NOMO-1 (cell line): ENCODE results near the gene ATP6V0E2.

Experiments
- DNase-seq, 2 experiments: peaks; one replicate each; lab custom pipeline; 2025; ENCODE audit not compliant: unreplicated experiment in 2 of 2; lab: John Stamatoyannopoulos, UW

ATP6V0E2 gene

DNA sequence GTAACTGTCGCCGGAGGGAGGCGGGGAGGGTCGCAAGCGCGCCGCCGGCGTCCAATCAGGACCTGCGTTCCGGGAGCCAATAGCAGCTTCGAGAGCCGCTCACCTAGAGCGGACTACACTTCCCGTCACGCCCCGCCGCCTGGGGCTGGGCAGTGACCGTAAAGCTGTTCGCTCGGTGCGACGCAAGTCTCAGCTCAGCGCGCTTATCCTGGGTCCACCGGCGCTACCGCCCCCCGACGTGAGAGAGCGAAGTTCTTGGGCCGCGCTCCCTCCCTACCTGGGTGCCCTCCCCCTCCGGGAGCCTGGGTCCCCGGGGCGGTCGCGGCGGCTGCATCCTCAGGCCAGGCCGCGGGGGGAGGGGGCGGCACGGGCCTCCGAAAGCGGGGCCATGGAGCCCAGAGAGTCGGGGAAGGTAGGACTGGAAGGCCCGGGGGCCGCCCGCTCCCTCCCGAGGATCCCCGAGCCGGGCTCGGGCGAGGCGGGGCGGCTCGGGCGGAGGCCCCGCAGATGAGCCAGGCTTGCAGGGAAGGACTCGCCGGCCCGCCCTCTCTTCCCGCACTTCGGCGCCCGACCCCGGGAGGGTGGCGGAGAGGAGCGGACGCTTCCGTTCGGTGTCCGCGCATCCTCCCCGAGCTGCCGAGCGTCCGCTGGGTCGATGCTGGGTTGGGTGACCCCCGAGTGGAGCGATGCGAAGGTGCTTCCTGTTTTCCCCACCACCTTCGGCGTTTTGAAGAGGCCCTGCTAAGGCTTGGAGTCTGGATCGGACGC is 35.4 kb upstream of the ATP6V0E2 start, which contains the start of gene ZNF862:
TSS of gene ZNF862 (plus strand) at position 152 of the 768 bp plus-strand sequence. CDS start at position 389, 237 bp downstream.
- DNase-seq, result peak; percentile 85 to 89

DNA sequence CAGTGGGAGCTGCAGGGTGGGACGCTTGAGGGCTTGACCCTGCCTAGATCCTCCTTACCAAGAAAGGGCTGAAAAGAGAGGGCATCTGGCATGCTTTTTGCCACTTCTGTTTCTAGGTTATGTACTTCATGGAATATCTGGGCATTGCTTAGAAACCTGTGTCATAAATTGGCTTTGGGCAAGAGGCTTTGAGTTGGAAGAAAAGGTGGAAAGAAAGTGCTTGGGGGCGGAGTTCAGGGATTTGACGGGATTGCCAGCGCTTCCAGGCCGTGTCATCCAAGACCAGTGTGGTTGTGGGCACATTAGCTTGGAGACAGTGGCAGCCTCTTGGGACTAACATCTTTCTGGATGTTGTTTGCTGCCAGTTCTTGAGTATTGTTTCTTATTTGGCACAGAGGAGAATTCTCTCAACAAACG is 34.8 kb upstream of the ATP6V0E2 start:
- DNase-seq, result no peak

DNA sequence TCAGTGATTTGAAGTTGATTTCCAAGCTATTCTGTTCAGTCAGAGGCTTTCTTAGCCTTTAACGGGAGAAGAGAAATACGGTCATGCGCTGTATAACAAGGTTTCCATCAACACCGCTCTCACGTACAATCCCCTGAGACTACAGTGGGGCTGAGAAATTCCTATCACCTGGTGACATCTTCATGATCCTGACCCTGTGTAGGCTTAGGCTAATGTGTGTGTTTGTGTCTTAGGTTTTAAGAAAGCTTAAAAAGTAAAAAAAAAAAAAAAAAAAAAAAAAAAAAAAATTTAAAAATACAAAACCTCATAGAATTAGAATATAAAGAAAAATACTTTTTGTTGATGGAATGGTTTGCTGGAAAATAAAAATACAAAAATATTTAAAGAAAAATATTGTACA is 33.8 kb upstream of the ATP6V0E2 start:
- DNase-seq, result no peak

DNA sequence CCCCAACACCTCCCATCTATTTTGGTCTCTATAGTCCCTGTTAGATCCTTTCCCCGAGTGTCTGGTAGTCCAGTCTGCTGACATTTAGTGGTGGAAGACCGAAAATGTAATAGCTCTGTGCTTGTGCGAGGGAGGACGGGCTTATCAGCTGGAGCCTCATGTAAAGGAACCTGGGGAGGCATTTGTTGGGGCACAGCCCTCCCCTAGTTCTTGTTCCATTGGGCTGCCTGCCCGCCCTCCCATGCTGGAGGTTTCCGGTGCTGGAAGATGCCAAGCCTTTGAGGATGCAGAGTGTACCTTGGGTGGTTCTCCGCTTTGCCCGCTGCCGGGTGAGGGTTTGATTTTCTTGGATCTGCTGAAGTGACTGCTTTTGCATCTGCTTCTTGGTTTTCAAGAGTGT is 30.2 kb upstream of the ATP6V0E2 start:
- no peak for DNase-seq

DNA sequence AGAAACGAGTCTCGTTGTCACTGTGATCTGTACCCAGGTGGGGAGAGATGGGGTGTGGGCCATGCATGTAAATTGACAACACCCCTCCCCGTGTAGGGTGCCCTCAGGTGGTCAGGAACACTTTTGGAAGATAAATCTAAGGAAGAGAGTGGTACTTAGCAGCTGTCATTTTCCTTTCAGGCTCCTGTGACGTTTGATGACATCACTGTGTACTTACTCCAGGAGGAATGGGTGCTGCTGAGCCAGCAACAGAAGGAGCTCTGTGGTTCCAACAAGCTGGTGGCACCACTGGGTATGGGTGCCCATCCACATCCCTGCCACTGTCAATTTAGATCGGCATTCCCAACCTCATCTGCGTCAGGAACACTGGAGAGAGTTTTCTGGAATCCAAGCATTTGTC is 29.3 kb upstream of the ATP6V0E2 start:
- no peak for DNase-seq

DNA sequence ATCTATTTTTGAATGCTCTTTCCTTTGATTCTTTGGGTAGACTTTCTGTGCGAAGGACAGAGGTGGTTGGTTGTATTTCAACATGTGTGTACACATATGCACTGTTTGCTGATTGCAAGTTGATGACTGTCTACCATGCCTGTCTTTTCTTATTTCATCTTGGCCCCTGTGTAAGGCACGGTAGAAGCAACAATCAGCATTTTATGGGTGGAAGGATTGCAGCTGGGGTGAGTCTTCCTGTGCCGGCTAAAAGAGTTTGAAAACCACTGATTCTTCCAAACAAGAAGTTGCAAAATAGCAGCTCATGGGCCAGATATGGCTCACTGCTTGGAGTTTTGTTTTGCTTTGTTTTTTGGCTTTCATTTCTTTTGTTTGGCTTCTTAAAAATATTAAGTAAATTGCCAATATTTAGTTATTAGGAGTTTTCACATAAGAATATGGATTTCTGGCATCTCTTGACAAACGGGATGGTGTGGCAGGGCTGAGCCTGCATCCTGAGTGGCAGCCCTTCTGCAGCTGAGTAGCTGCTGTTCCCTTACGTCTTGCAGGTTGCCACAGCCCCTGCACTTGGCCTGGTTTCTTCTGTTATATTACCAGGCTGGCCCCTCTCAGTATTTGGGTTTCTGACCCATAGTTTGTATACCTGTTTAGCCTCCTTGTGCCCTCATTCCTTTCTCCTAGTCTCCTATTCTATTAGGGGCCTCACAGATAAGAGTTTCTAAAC is 28.4 kb upstream of the ATP6V0E2 start:
- no peak for DNase-seq

DNA sequence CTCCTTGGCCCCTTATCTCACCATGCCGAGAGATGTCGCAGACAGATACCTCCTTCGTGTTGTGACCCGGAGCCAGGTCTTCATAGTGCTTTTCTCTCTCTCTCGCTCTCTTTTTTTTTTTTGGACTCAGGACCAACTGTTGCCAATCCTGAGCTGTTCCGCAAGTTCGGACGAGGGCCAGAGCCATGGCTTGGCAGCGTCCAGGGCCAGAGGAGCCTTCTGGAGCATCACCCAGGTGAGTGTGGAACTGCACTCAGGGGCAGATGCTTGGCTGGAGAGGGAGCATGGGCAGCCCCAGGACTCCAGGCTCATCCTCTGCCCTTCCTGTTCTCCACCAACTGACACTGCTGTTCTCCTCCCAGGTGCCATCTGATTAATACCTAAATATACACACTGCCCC is 27.7 kb upstream of the ATP6V0E2 start:
- DNase-seq, result no peak

DNA sequence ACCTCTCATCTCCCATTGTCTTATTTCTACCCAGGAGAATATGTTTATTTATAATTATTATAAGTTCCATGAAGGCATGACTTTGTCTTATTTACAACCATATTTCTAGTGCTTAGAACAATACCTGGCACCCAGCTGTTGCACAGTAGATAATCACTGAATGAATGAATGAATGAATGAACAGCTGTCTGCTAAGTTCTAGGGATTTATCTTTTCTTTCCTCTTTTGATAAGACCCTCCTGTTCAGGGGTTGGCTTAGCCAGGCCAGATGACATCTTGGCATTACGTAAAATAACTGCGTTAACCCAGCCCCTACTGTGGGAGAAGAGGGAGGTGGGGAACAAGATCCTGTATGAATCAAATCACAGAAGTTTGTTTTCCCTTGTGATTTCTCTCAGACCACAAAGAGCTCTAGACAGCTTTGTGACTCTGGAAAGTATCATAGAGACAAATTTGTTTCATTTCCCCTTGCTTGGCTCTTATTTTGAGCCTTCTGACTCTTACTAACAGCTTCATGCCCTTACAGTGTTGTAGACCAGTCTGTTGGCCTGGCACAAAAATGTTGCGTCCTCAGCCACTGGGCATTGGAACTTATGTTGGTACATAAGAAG is 27.2 kb upstream of the ATP6V0E2 start:
- DNase-seq, result no peak

DNA sequence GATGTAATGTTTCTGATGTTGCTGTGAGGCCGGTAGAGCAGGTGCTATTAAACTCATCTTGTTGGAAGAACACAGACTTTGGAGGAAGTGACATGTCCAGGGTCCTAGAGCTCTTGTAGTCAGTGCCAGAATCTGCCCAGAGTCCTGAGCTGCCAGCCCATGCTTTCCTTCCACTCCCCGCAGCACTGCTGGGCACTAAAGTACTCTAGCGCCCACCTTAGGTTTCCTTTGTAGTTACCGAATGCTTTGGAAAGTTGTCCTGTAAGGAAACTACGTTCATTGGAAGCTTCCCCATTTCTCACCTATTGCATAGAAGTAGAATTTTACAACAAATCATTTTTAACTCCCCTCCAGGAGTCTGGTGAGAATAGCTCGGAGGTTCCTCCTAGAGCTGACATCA is 24.6 kb upstream of the ATP6V0E2 start:
- DNase-seq, result no peak

DNA sequence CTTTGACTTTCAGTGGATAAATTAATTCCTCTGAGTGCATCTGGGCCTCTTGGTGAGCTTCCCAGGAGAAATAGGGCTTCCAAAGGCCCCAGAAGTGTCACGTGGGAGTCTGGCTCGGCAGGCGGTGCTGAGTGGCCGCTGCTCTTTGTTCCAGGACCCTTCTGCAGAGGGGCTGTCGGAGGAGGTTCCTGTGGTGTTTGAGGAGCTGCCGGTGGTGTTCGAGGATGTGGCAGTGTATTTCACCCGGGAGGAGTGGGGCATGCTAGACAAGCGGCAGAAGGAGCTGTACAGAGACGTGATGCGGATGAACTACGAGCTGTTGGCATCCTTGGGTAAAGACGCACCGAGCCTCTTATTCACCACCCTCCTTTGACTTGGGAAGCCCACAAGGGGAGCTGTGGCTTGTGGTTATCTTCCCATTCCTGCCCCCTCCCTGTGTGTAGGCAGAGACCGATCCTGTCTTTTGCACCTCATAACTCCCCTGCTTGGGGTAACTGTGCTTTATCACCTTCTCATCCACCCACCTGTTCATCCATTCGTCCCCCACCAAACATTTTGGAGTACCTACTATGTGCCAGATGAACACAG is 23.7 kb upstream of the ATP6V0E2 start:
- DNase-seq, result no peak

DNA sequence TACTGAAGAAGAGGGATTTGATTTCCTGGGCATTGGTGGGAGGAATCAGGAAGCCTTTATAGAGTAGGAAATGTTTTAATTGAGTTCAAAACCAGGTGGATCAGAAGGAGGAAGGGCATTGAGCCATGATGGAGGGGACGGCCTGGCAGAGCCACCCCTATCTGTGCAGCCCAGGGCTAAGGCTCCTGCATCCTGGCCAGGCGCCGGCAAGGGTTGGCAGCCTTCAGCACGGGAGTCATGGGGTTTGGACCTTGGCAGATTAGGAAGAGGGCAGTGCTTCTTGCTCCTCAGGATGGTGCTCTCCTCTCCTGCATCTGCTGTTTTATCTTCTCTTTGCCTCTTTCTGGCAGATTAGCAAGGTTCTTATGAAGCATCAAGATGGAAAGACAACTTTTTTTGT is 23.1 kb upstream of the ATP6V0E2 start:
- no peak for DNase-seq

DNA sequence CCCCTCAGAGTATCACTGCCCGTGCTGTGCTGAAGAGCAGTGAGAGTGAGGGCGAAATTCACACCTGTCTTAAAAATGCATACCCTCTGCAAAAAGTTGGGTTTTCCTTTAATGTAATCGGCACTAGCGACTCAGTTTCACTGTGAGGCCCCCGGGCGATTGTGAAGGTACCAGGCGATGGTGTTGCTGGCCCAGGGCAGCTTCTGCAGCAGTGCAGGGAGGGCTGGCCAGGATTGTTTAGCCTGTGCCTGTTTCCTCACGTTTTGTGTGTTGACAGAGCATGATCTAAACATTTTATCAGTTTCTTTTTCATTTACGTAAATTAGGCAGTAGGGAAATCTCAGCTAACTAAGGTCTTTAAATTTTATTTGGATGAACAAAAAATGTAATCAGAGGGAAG is 22.3 kb upstream of the ATP6V0E2 start:
- no peak for DNase-seq

DNA sequence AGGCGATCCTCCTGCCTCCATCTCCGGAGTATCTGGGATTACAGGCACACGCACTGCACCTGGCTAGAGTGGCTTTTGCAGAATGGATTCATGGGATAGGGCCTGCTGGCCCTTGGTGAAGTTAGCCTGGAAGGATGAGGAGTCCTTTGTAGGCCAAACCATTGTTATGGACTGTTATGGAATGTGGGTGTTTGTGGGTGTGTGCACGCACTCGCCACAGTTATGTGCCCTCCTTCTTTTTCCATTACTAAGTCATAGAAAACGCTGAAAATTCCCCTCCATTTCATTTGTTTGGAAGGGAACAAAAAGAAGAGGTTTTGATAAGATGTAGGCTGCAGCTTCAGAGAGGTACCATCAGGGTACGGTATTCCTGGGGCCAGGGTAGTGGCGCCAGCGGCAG is 20.6 kb upstream of the ATP6V0E2 start:
- no peak for DNase-seq

DNA sequence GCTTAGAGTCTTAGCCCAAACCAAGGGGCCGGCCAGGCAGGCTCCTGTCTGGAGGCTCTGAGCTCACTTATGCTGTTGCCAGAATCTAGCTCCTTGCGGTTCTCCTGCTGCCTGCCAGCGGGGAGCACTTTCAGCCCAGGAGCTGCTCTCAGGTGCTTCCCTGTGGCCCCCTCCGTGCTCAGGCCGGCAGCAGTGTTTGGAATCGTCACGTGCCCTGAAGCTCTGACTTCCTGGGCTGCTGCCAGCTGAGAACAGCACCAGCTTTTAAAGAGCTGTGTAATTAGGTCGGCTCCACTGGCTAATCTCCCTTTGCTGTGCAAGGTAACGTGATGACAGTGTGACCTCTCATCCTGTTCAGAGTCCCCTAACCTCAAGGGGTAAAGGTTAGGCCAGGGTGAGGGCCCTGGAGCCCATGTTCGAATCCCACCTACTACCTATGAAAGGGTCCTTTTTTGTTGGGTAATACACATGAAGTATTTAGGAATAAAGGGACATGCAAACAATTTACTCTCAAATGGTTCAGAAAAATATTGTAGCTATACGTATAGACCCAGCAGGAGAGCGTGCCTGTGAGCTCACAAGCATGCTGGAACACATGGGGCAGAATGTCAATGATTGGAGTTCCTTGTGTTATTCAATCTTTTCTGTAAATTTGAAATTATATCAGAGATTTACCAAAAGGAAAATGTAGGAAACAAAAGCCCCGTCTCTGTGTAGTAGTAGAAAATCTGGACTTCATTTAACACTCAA is 19.0 kb upstream of the ATP6V0E2 start:
- DNase-seq, result no peak

DNA sequence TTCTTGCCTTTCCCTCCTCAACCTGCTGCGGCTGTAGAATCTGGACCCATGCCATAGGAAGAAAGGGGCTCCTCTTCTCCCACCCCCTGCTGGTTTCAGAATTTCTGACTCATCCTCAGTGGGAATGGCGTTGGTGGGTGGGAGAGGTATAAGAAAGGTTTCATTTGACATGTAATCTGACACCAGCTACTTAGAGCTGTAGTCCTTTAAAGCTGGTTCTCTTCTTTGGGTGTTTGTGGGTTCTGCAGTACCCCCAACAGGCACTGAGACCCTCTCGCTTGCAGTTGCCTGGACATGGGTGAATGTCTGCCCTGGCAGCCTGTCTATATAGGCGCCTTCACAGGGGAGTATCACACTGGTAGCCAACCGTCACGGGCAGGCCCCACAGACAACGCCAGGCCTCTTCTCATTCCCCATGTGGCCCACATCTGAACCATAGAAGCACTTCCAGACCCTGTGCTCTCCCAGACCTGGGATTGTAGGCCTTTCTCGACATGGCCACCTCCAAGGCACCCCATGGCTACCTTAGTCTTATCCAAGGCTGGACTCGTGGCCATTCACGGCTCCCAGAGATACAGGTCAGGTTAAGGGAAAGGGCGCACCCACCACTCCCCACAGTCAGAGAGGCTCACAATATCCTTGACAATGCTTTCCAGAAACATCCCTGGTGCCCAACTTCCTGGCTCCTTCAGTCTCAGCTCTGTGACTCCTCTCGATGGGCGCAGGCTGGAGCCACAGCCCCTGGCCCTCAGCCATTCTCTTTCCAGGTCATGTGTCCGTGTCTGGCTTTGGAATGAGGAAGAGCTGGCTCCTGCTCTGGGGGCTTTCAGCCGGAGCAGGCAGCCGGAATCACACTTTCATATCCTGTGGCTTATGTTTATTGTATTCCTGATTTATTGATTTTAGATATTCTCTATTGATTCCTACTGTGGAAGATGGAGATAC is 18.1 kb upstream of the ATP6V0E2 start:
- DNase-seq, result no peak

DNA sequence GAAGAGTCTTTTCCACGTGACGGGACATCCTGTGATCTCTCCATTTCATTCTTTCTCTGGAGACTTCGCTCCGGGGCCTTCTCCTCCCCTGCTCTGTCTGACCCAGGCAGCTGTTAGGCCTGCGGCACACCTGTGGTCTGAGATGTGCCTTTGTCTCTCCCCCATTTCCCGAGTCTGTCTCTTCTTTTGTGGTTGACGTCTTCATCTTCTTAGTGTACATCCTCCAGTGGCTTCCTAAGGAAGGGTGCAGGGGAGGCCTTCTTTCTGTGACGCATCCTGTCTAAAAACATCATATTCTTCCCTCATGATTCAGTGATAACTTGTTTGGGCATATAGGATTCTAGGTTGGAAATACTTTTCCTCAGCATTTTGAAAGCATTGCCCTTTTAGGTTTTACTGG is 17.2 kb upstream of the ATP6V0E2 start:
- DNase-seq, result no peak

DNA sequence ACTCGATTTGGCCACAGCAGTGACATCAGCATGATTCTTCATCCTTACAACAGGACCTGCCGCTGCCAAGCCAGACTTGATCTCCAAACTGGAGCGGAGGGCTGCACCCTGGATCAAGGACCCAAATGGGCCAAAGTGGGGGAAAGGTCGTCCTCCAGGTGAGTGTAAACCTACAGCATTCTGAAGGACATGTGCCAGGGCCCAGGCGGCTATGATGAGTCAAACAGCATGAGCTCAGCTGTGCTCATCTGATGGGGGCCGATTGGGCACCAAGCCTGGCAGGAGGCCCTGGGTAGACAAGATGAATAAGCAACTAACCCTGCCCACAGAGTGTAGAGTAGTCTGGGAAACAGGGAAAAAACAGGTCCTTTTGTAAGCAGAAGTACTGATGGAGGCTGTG is 14.4 kb upstream of the ATP6V0E2 start:
- no peak for DNase-seq

DNA sequence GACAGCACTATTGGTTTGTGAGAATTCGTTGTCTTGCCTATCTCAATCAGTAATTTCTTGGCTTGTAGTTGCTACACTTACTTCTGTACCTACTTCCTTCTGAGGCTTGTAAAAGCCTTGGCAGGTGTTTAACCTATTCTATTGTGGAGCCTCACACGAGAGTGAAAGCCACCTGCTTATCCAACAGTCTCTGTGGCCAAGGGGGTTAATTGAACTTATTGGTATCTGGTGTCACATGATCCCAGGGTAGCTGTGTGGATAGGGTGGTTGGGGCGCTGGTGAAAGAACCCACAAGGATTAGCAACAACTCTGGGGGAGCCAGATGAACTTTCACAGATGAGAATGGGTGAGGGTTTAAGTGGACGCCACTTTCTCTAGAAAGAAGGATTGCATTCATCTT is 13.9 kb upstream of the ATP6V0E2 start:
- DNase-seq, result no peak

DNA sequence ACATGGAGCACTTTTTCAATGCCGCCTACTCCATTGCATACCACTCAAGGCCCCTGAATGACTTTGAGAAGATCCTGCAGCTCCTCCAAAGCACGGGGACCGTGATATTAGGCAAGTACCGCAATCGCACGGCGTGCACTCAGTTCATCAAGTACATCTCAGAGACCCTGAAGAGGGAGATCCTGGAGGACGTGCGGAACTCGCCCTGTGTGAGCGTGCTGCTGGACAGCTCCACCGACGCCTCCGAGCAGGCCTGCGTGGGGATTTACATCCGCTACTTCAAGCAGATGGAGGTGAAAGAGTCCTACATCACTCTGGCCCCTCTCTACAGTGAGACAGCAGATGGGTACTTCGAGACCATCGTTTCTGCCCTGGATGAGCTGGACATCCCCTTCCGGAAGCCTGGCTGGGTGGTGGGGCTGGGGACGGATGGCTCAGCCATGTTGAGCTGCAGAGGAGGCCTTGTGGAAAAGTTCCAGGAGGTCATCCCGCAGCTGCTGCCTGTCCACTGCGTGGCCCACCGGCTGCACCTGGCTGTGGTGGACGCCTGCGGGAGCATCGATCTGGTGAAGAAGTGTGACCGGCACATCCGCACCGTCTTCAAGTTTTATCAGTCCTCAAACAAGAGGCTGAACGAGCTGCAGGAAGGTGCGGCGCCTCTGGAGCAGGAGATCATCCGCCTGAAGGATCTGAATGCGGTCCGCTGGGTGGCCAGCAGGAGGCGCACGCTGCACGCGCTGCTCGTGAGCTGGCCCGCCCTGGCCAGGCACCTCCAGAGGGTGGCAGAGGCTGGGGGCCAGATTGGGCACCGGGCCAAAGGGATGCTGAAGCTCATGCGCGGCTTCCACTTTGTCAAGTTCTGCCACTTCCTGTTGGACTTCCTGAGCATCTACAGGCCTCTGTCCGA is 12.7 kb upstream of the ATP6V0E2 start:
- DNase-seq, result no peak
